ENCODE measurements around the gene ZFHX3. TPM values are rescaled to one million over a fixed set of nuclear protein-coding genes. Genes with fewer than 3 reads are reported as not detected.

Gene ZFHX3
- total and polyA plus RNA-seq, 9 of the 15 experiments (the other 6 are each of a cell fraction or from before 2014, with no cell fraction given), result 0.01 to 0.23 (median 0.06) TPM; not detected in 4

GRCh38 chr16:73020409-73020884 lies 27.5 kb downstream of the ZFHX3 start:
- Histone ChIP-seq H3K9me3 (replicated peaks; ENCODE audit: control insufficient read depth, insufficient read depth, low read depth, low read length) (no peaks in the 10 kb centered on the region), H3K36me3 (ENCODE audit: control insufficient read depth, insufficient read depth, low read length) (no peaks in the 10 kb centered on the region), H3K4me2 (ENCODE audit: insufficient read depth, low read length) (no peak overlapping the region), H3K27ac (ENCODE audit: extremely low read depth, low read depth, low read length) (no peak overlapping the region), H4K20me1 (replicated peaks; ENCODE audit: control insufficient read depth, insufficient read depth, low read length) (0 out of 2 replicates have a peak, but pooled peaks cover 8% of the 10 kb centered on the region), H3K4me3 (no peak overlapping the region), H3K27me3 (ENCODE audit: control insufficient read depth in 2 of 2, insufficient read depth in 2 of 2, low read length in 2 of 2) (peaks cover 4 to 49% of the 10 kb centered on the region in 2 experiments; a peak in 4 of 5 replicates), H2AFZ (ENCODE audit: low read depth, low read length) (no peak overlapping the region), H3K9ac (ENCODE audit: insufficient read depth in 1 of 2, low read depth in 2 of 2, low read length in 2 of 2) (no peak overlapping the region), H3K79me2 (ENCODE audit: control insufficient read depth, insufficient read depth, low read length) (no peaks in the 10 kb centered on the region), H3K4me1 (replicated peaks in 1 of 2; ENCODE audit: control insufficient read depth in 2 of 2, insufficient read depth in 2 of 2, low read length in 2 of 2) (no peaks in the 10 kb centered on the region), H3K9me1 (ENCODE audit: control insufficient read depth, insufficient read depth, low read length) (no peaks in the 10 kb centered on the region)
- WGBS (ENCODE audit: insufficient coverage, low coverage, missing lambda C conversion rate), result 11% methylated on average over 12 of the region's 12 CpGs
- CTCF ChIA-PET (ENCODE audit: low intra/inter-chr PET ratio), result no interaction called here
- in situ Hi-C loops (cut with MboI), result no loop called here
- no peak for FAIRE-seq
- ATAC-seq, result no peak
- DNase-seq (ENCODE audit: extremely low read depth in 1 of 4, low spot score in 3 of 4), result peak in 2 of 4 experiments; percentile 9 to 19
- TF ChIP-seq E2F8 (IDR thresholded peaks at IDR 0.05; ENCODE audit: low read depth, partially characterized antibody) (no peak), MAFG (tag; conservative IDR thresholded peaks at IDR 0.05) (peak; percentile 87), ZNF316 (IDR thresholded peaks at IDR 0.05) (peak; percentile 60), HSF4 (CRISPR knock-in tag; IDR thresholded peaks at IDR 0.05; ENCODE audit: borderline replicate concordance) (no peak), NFE2L1 (tag; IDR thresholded peaks at IDR 0.05; ENCODE audit: borderline replicate concordance, low read depth) (peak; percentile 82), SRSF1 (IDR thresholded peaks at IDR 0.05; ENCODE audit: low read depth, low read length) (no peak), NFE2 (IDR thresholded peaks at IDR 0.05; ENCODE audit: low read depth) (peak; percentile 77), C11orf30 (IDR thresholded peaks at IDR 0.05; ENCODE audit: low read depth) (peak; percentile 55; the same call in 1 of the 2 replicates), BACH1 (tag; IDR thresholded peaks at IDR 0.05) (peak; percentile 59; the same call in 1 of the 2 replicates), MAFK (IDR thresholded peaks at IDR 0.05; ENCODE audit: low read length) (peak; percentile 65), MAFF (IDR thresholded peaks at IDR 0.05; ENCODE audit: low read length) (peak; percentile 77), ZBTB49 (CRISPR knock-in tag; IDR thresholded peaks at IDR 0.05; ENCODE audit: borderline replicate concordance) (no peak), HMGN3 (IDR thresholded peaks at IDR 0.05; ENCODE audit: borderline replicate concordance, extremely low read depth, insufficient read length, low read depth, low read length) (no peak), MTF1 (CRISPR knock-in tag; IDR thresholded peaks at IDR 0.05; ENCODE audit: borderline replicate concordance) (no peak)
- intact Hi-C loops (cut with micrococcal nuclease), result no loop called here
- BruUV-seq (replicated peaks), result no TSS peak
- POLR2A ChIA-PET, result no interaction called here

Measured in K562 (cell line).